HG02623 (cell line): ENCODE data around the gene KCNK5.

Experiments used
- ATAC-seq: cut with Tn5 transposase; IDR thresholded peaks from one replicate; pipeline ENCODE4 v1.9.1; 2021; ENCODE audit warnings: moderate library complexity; ENCODE audit not compliant: unreplicated experiment

KCNK5 gene

GRCh38 chr6:39143238-39143930 is 85.9 kb downstream of the KCNK5 start:
- no peak for ATAC-seq

- ATAC-seq, result no peak
Observed at GRCh38 chr6:39140556-39141167, 88.6 kb downstream of the KCNK5 start.
